ENCODE measurements around the gene SEMA6A. TPM values are rescaled to one million over a fixed set of nuclear protein-coding genes. Genes with fewer than 3 reads are reported as not detected.

SEMA6A gene
- polyA plus RNA-seq, 2 of the 4 experiments (the other 2 are of a cell fraction) = 0.01 TPM; not detected in 1

GRCh38 chr5:116415989-116416388 is 158.6 kb downstream of the SEMA6A start:
- ChIA-PET CTCF (no interaction called here), POLR2A (no interaction called here)
- H3K27ac ChIP-seq = no peak overlapping the region
- DNase-seq (ENCODE audit: low read depth in 1 of 2, low spot score in 1 of 2) (no peak), FAIRE-seq (no peak), ATAC-seq (no peak)
- no peak overlapping the region for H3K4me2 ChIP-seq
- H3K4me1 ChIP-seq = no peaks in the 10 kb centered on the region
- TF ChIP-seq BHLHE40 (IDR thresholded peaks at IDR 0.05; ENCODE audit: low read depth, low read length) (no peak), CHD4 (IDR thresholded peaks at IDR 0.05; ENCODE audit: borderline replicate concordance) (no peak), HEYL (CRISPR knock-in tag; IDR thresholded peaks at IDR 0.05) (no peak), FOXS1 (CRISPR knock-in tag; IDR thresholded peaks at IDR 0.05) (no peak), JUNB (IDR thresholded peaks at IDR 0.05) (no peak), RAD21 (conservative IDR thresholded peaks at IDR 0.05 in 1 of 2, IDR thresholded peaks at IDR 0.05 in 1 of 2) (no peak), ZNF302 (CRISPR knock-in tag; IDR thresholded peaks at IDR 0.05) (no peak), HOXB13 (CRISPR knock-in tag; IDR thresholded peaks at IDR 0.05; ENCODE audit: low read depth) (no peak), USF2 (IDR thresholded peaks at IDR 0.05) (no peak), NPAS2 (CRISPR knock-in tag; IDR thresholded peaks at IDR 0.05; ENCODE audit: borderline replicate concordance) (no peak), CBX2 (IDR thresholded peaks at IDR 0.05; ENCODE audit: borderline replicate concordance, low read depth) (no peak), HOXA7 (CRISPR knock-in tag; IDR thresholded peaks at IDR 0.05) (no peak), PHF8 (IDR thresholded peaks at IDR 0.05; ENCODE audit: borderline replicate concordance, low read depth) (no peak)
- WGBS (ENCODE audit: missing lambda C conversion rate) = 43% methylated on average over 5 of the region's 5 CpGs
- H3K4me3 ChIP-seq = no peak overlapping the region
- H3K9me3 ChIP-seq = no peaks in the 10 kb centered on the region

DNA sequence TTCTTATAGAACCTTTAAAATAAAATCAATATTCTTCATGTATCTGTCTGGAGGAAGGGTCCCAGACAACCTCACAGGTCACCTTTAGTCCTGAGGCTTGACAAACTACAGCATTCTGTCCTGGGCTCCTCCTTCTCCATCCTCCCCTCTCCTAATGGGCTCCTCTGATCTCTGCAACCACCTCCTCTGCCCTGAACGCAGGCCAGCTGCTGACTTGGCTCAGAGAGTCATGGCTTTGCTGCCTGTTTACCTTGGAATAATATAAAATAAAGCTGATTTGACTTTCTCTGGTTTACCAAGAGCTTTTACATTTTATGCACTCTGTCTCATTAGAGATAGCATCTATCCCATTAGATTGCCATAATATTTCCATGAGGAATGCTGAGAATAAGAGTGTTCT is 159.4 kb downstream of the SEMA6A start:
- no peak overlapping the region for H3K4me2 ChIP-seq
- no peak overlapping the region for H3K27ac ChIP-seq
- no peaks in the 10 kb centered on the region for H3K4me1 ChIP-seq
- 4% methylated on average over 1 of the region's 1 CpG for WGBS (ENCODE audit: missing lambda C conversion rate)
- no peak for TF ChIP-seq PHF8 (IDR thresholded peaks at IDR 0.05; ENCODE audit: borderline replicate concordance, low read depth)
- TF ChIP-seq EP300 (IDR thresholded peaks at IDR 0.05) = no peak
- no peak for TF ChIP-seq RCOR1 (IDR thresholded peaks at IDR 0.05; ENCODE audit: low read depth, low read length)
- no peak for TF ChIP-seq CBX2 (IDR thresholded peaks at IDR 0.05; ENCODE audit: borderline replicate concordance, low read depth)
- no peak for TF ChIP-seq FOSL2 (IDR thresholded peaks at IDR 0.05)
- no peak for TF ChIP-seq FOSL2 (CRISPR knock-in tag; IDR thresholded peaks at IDR 0.05)
- TF ChIP-seq, protein P1, sequence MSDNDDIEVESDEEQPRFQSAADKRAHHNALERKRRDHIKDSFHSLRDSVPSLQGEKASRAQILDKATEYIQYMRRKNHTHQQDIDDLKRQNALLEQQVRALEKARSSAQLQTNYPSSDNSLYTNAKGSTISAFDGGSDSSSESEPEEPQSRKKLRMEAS (IDR thresholded peaks at IDR 0.05) = no peak
- no peak for TF ChIP-seq NPAS2 (CRISPR knock-in tag; IDR thresholded peaks at IDR 0.05; ENCODE audit: borderline replicate concordance)
- ATAC-seq (no peak), DNase-seq (ENCODE audit: low read depth in 1 of 2, low spot score in 1 of 2) (no peak), FAIRE-seq (no peak)
- no peaks in the 10 kb centered on the region for H3K9me3 ChIP-seq
- POLR2A ChIA-PET = no interaction called here
- no peak overlapping the region for H3K4me3 ChIP-seq
- CTCF ChIA-PET = no interaction called here

DNA sequence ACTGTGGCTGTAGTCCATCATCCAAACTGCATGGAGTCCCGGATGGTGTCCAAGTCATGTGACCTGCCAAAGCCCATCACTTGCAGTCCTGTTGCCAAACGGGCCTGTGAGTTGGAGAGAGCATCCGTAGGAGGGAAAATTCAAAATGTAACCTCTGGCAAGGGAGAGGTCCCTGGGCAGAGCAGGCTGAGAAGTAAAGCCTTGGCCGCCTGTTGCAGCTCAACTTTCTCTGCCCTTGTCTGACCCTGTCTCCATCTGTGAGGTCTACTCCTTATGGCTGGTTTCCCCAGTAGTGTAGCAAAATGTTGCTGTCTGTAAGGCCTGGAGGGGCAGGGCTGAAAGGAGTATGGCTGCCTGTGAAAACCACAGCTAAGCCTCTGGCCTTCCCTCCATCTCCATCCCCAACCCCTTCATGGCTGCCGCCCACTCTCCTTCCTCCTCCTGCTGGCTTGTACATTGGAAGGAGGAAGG is 163.5 kb downstream of the SEMA6A start:
- FAIRE-seq = no peak
- TF ChIP-seq, protein P2, sequence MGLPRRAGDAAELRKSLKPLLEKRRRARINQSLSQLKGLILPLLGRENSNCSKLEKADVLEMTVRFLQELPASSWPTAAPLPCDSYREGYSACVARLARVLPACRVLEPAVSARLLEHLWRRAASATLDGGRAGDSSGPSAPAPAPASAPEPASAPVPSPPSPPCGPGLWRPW (IDR thresholded peaks at IDR 0.05) = no peak
- TF ChIP-seq FOSL2 (IDR thresholded peaks at IDR 0.05) (no peak), FOSL2 (CRISPR knock-in tag; IDR thresholded peaks at IDR 0.05) (no peak), CBX2 (IDR thresholded peaks at IDR 0.05; ENCODE audit: borderline replicate concordance, low read depth) (no peak), RAD21 (conservative IDR thresholded peaks at IDR 0.05 in 1 of 2, IDR thresholded peaks at IDR 0.05 in 1 of 2) (no peak), TP53 (CRISPR knock-in tag; IDR thresholded peaks at IDR 0.05) (no peak), NPAS2 (CRISPR knock-in tag; IDR thresholded peaks at IDR 0.05; ENCODE audit: borderline replicate concordance) (no peak), POLR2A (IDR thresholded peaks at IDR 0.05; ENCODE audit: low read length) (no peak), ZSCAN20 (CRISPR knock-in tag; IDR thresholded peaks at IDR 0.05) (no peak), JUN (IDR thresholded peaks at IDR 0.05) (no peak), NR3C1 (IDR thresholded peaks at IDR 0.05) (no peak)
- TF ChIP-seq, protein P3, sequence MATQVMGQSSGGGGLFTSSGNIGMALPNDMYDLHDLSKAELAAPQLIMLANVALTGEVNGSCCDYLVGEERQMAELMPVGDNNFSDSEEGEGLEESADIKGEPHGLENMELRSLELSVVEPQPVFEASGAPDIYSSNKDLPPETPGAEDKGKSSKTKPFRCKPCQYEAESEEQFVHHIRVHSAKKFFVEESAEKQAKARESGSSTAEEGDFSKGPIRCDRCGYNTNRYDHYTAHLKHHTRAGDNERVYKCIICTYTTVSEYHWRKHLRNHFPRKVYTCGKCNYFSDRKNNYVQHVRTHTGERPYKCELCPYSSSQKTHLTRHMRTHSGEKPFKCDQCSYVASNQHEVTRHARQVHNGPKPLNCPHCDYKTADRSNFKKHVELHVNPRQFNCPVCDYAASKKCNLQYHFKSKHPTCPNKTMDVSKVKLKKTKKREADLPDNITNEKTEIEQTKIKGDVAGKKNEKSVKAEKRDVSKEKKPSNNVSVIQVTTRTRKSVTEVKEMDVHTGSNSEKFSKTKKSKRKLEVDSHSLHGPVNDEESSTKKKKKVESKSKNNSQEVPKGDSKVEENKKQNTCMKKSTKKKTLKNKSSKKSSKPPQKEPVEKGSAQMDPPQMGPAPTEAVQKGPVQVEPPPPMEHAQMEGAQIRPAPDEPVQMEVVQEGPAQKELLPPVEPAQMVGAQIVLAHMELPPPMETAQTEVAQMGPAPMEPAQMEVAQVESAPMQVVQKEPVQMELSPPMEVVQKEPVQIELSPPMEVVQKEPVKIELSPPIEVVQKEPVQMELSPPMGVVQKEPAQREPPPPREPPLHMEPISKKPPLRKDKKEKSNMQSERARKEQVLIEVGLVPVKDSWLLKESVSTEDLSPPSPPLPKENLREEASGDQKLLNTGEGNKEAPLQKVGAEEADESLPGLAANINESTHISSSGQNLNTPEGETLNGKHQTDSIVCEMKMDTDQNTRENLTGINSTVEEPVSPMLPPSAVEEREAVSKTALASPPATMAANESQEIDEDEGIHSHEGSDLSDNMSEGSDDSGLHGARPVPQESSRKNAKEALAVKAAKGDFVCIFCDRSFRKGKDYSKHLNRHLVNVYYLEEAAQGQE (IDR thresholded peaks at IDR 0.05) = no peak
- TF ChIP-seq, protein P4, sequence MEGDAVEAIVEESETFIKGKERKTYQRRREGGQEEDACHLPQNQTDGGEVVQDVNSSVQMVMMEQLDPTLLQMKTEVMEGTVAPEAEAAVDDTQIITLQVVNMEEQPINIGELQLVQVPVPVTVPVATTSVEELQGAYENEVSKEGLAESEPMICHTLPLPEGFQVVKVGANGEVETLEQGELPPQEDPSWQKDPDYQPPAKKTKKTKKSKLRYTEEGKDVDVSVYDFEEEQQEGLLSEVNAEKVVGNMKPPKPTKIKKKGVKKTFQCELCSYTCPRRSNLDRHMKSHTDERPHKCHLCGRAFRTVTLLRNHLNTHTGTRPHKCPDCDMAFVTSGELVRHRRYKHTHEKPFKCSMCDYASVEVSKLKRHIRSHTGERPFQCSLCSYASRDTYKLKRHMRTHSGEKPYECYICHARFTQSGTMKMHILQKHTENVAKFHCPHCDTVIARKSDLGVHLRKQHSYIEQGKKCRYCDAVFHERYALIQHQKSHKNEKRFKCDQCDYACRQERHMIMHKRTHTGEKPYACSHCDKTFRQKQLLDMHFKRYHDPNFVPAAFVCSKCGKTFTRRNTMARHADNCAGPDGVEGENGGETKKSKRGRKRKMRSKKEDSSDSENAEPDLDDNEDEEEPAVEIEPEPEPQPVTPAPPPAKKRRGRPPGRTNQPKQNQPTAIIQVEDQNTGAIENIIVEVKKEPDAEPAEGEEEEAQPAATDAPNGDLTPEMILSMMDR (IDR thresholded peaks at IDR 0.05) = no peak
- TF ChIP-seq, protein P5, sequence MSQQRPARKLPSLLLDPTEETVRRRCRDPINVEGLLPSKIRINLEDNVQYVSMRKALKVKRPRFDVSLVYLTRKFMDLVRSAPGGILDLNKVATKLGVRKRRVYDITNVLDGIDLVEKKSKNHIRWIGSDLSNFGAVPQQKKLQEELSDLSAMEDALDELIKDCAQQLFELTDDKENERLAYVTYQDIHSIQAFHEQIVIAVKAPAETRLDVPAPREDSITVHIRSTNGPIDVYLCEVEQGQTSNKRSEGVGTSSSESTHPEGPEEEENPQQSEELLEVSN (IDR thresholded peaks at IDR 0.05; ENCODE audit: borderline replicate concordance, low read depth) = no peak
- no peak for ATAC-seq

More for the DNA sequence above, 163.5 kb downstream of the SEMA6A start:
- H3K4me1 ChIP-seq = no peaks in the 10 kb centered on the region
- CTCF ChIA-PET = no interaction called here
- POLR2A ChIA-PET = interaction anchor here (0.5 kb wide), 1 partner anchor 40 kb away, joined by 3 read pairs; no protein-coding TSS in a partner anchor
- H3K4me3 ChIP-seq = no peak overlapping the region
- DNase-seq (ENCODE audit: low read depth in 1 of 2, low spot score in 1 of 2) = no peak
- no peak overlapping the region for H3K4me2 ChIP-seq
- H3K9me3 ChIP-seq = no peaks in the 10 kb centered on the region
- H3K27ac ChIP-seq = no peak overlapping the region
- 74% methylated on average over 5 of the region's 5 CpGs for WGBS (ENCODE audit: missing lambda C conversion rate)

Data from A549 (cell line).